Measurements from ENCODE around the gene ILF3. TPM values are rescaled to one million over a fixed set of nuclear protein-coding genes. Genes with fewer than 3 reads are reported as not detected.

ILF3 gene
- total and polyA plus RNA-seq, 2 donors (not counting 3 experiments of a cell fraction or from before 2014, with no cell fraction given) = 186 to 459 TPM

DNA sequence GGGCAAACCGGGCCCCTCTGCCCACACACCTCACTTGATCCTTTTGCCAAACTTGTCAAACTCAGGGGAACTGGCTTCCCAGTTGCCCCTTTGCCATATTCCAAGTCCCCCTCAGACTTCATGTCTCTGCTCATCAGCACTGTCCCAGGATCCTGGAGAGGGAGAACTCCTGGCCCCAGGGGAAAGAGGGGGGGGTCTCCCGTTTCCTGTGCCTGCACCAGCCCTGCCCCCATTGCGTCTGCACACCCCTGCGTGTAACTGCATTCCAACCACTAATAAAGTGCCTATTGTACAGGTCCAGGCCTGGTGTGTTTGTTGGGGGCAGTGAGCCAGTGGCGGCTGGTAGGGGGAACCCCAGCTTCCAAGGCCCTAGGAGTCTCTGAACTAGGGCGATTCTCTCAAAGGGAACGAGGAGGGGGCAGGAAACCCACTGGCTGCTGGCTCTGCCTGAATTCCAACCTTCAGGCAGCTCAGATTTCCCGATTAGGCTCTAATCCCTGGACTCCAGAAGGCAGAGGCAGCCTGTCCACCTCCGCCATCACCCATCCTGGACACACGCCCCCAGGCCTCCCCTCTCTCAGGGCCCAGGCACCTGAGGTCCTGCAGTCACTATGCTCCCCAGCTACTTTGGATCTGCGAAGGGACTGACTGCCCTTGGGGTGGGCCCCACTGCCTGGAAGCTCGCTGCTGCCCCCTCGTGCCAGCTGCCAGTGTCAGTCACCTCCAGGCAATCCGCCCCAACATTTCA is 9.7 kb upstream of the ILF3 start:
- Histone ChIP-seq H3K27me3 (ENCODE audit: control insufficient read depth in 2 of 2, insufficient read depth in 2 of 2, low read length in 2 of 2) (no peaks in the 10 kb centered on the region), H3K9ac (replicated peaks; ENCODE audit: extremely low read depth, insufficient read depth, low read length) (no peak overlapping the region), H4K20me1 (replicated peaks; ENCODE audit: control insufficient read depth, extremely low read depth, insufficient read depth, low read length) (no peaks in the 10 kb centered on the region), H3K27ac (ENCODE audit: insufficient read depth, low read depth, low read length) (no peak overlapping the region), H3K4me2 (ENCODE audit: insufficient read depth, low read length) (no peak overlapping the region), H3K4me1 (ENCODE audit: control insufficient read depth, extremely low read depth, insufficient read depth, low read length) (peaks cover 4% of the 10 kb centered on the region), H2AFZ (ENCODE audit: low read depth, low read length) (no peak overlapping the region), H3K4me3 (replicated peaks in 1 of 3; ENCODE audit: insufficient read depth in 1 of 3, low read depth in 1 of 3, low read length in 3 of 3) (no peak overlapping the region), H3K9me1 (replicated peaks; ENCODE audit: control insufficient read depth, extremely low read depth, insufficient read depth, low read length) (no peaks in the 10 kb centered on the region), H3K79me2 (ENCODE audit: control insufficient read depth, insufficient read depth, low read length) (no peaks in the 10 kb centered on the region), H3K36me3 (ENCODE audit: control insufficient read depth in 2 of 2, extremely low read depth in 1 of 2, insufficient read depth in 2 of 2, low read length in 2 of 2) (peaks cover 0 to 16% of the 10 kb centered on the region in 2 experiments), H3K9me3 (replicated peaks; ENCODE audit: control insufficient read depth, insufficient read depth, low read length) (no peaks in the 10 kb centered on the region)
- dilution Hi-C loops (cut with MboI; ENCODE audit: extremely low pct_ligation_motif_present, low sequenced_read_pairs) = no loop called here
- CTCF ChIA-PET = interaction anchor here (0.5 to 14.4 kb wide), 43 partner anchors 9 to 775 kb away, joined by 3 to 654 read pairs (median 6); partner anchors contain the start of genes ATG4D, KRI1, QTRT1 and SLC44A2
- TF ChIP-seq, protein P1, sequence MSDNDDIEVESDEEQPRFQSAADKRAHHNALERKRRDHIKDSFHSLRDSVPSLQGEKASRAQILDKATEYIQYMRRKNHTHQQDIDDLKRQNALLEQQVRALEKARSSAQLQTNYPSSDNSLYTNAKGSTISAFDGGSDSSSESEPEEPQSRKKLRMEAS (IDR thresholded peaks at IDR 0.05; ENCODE audit: insufficient read depth, insufficient read length) = no peak
- TF ChIP-seq, protein P2, sequence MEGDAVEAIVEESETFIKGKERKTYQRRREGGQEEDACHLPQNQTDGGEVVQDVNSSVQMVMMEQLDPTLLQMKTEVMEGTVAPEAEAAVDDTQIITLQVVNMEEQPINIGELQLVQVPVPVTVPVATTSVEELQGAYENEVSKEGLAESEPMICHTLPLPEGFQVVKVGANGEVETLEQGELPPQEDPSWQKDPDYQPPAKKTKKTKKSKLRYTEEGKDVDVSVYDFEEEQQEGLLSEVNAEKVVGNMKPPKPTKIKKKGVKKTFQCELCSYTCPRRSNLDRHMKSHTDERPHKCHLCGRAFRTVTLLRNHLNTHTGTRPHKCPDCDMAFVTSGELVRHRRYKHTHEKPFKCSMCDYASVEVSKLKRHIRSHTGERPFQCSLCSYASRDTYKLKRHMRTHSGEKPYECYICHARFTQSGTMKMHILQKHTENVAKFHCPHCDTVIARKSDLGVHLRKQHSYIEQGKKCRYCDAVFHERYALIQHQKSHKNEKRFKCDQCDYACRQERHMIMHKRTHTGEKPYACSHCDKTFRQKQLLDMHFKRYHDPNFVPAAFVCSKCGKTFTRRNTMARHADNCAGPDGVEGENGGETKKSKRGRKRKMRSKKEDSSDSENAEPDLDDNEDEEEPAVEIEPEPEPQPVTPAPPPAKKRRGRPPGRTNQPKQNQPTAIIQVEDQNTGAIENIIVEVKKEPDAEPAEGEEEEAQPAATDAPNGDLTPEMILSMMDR (IDR thresholded peaks at IDR 0.05; ENCODE audit: extremely low read depth in 1 of 2, insufficient read depth in 1 of 2, low read depth in 1 of 2, low read length in 2 of 2) = peak; percentile 83 to 92
- DNase-seq (ENCODE audit: low read depth, low spot score) (peak; percentile 80), FAIRE-seq (peak; percentile 92)
- POLR2A ChIA-PET = interaction anchor here (0.6 to 0.9 kb wide), 4 partner anchors 31 to 161 kb away, joined by 4 to 6 read pairs (median 4); no protein-coding TSS in a partner anchor
- BruUV-seq (replicated peaks) = no TSS peak
- intact Hi-C loops (cut with micrococcal nuclease) = loop anchor here (1.0 to 2.0 kb wide), 3 partner anchors 40 to 103 kb away; no protein-coding TSS in a partner anchor
